ENCODE measurements around the gene DCTPP1. TPM values are rescaled to one million over a fixed set of nuclear protein-coding genes. Genes with fewer than 3 reads are reported as not detected.

Gene DCTPP1
- total and polyA plus RNA-seq, 2 of the 13 experiments (the other 11 are each of a cell fraction or from before 2014, with no cell fraction given), result 54.8 to 74.4 TPM

GRCh38 chr16:30447512-30448226 lies 17.8 kb upstream of the DCTPP1 start (continued):
- TF ChIP-seq ZBTB49 (CRISPR knock-in tag; IDR thresholded peaks at IDR 0.05; ENCODE audit: borderline replicate concordance), result no peak
- no peak for TF ChIP-seq CERS6 (CRISPR knock-in tag; IDR thresholded peaks at IDR 0.05)
- no peak for TF ChIP-seq ZNF740 (CRISPR knock-in tag; IDR thresholded peaks at IDR 0.05)
- peak; percentile 81; the same call in 1 of the 2 replicates for TF ChIP-seq ZNF275 (CRISPR knock-in tag; IDR thresholded peaks at IDR 0.05; ENCODE audit: borderline replicate concordance)
- TF ChIP-seq ZNF124 (CRISPR knock-in tag; IDR thresholded peaks at IDR 0.05), result peak; percentile 71; the same call in 1 of the 2 replicates
- no peak for TF ChIP-seq NFE2L2 (IDR thresholded peaks at IDR 0.05; ENCODE audit: low read length)
- 0 out of 2 replicates have a peak, but pooled peaks have one; percentile 55 for TF ChIP-seq DZIP1 (CRISPR knock-in tag; IDR thresholded peaks at IDR 0.05)
- TF ChIP-seq SP5 (CRISPR knock-in tag; IDR thresholded peaks at IDR 0.05; ENCODE audit: borderline replicate concordance, low read depth), result peak; percentile 10; the same call in 1 of the 2 replicates
- TF ChIP-seq ZNF333 (CRISPR knock-in tag; IDR thresholded peaks at IDR 0.05; ENCODE audit: borderline replicate concordance), result no peak
- peak; percentile 79 for TF ChIP-seq POLR2AphosphoS5 (IDR thresholded peaks at IDR 0.05; ENCODE audit: low read depth, low read length)
- TF ChIP-seq SRSF4 (IDR thresholded peaks at IDR 0.05; ENCODE audit: low read depth, low read length, poor library complexity, severe bottlenecking), result no peak
- TF ChIP-seq ZNF296 (CRISPR knock-in tag; conservative IDR thresholded peaks at IDR 0.05), result no peak; the same call in 1 of the 2 replicates
- TF ChIP-seq ZNF33B (CRISPR knock-in tag; IDR thresholded peaks at IDR 0.05), result peak; percentile 34; the same call in 1 of the 2 replicates
- TF ChIP-seq PHB2 (IDR thresholded peaks at IDR 0.05; ENCODE audit: partially characterized antibody), result no peak
- TF ChIP-seq ZMYM4 (CRISPR knock-in tag; IDR thresholded peaks at IDR 0.05), result peak; percentile 53; the same call in 1 of the 2 replicates
- TF ChIP-seq SOX13 (IDR thresholded peaks at IDR 0.05), result peak; percentile 68
- TF ChIP-seq SOX13 (CRISPR knock-in tag; conservative IDR thresholded peaks at IDR 0.05 in 1 of 2, IDR thresholded peaks at IDR 0.05 in 1 of 2), result peak in 1 of 2 experiments; percentile 97; a peak in 2 of 4 replicates
- TF ChIP-seq ZNF207 (IDR thresholded peaks at IDR 0.05; ENCODE audit: borderline replicate concordance), result no peak
- no peak; the same call in none of the 2 replicates for TF ChIP-seq TP53 (CRISPR knock-in tag; conservative IDR thresholded peaks at IDR 0.05)
- no peak for TF ChIP-seq THAP7 (CRISPR knock-in tag; IDR thresholded peaks at IDR 0.05)
- no peak for TF ChIP-seq PTBP1 (IDR thresholded peaks at IDR 0.05; ENCODE audit: low read depth, low read length, poor library complexity, severe bottlenecking)

Data from HepG2 (cell line).